GM12891 (cell line): Measurements from ENCODE around the gene CYSRT1.

Source experiments
- DNase-seq: peaks from one replicate; pipeline ENCODE4 v3.0.0; 2011; ENCODE audit warnings: low spot score; ENCODE audit not compliant: insufficient read length
- FAIRE-seq: peaks from 2 replicates; lab custom pipeline; 2011; peaks lifted over from hg19 to GRCh38; lab: Jason Lieb, UNC
- PAX5 ChIP-seq: IDR thresholded peaks from 2 replicates; pipeline ENCODE4 v1.6.1; 2011; ENCODE audit warnings: low read length, moderate library complexity, mild to moderate bottlenecking; ENCODE audit not compliant: insufficient read depth, severe bottlenecking
- POLR2A ChIP-seq: IDR thresholded peaks from 2 replicates; pipeline ENCODE4 v1.6.1; 2011; ENCODE audit warnings: low read depth, low read length, control low read depth
- POLR2AphosphoS5 ChIP-seq: IDR thresholded peaks from 2 replicates; pipeline ENCODE4 v1.6.1; 2011; ENCODE audit warnings: low read depth, low read length, control low read depth
- POU2F2 ChIP-seq: IDR thresholded peaks from 2 replicates; pipeline ENCODE4 v1.6.1; 2011; ENCODE audit warnings: low read depth, mild to moderate bottlenecking, control low read depth, low read length, moderate library complexity
- SPI1 ChIP-seq: IDR thresholded peaks from 2 replicates; pipeline ENCODE4 v1.6.1; 2011; ENCODE audit warnings: low read depth, low read length, control low read depth
- TAF1 ChIP-seq: IDR thresholded peaks from 2 replicates; pipeline ENCODE4 v1.6.1; 2011; ENCODE audit warnings: low read depth, low read length, control low read depth

Gene CYSRT1

GRCh38 chr9:137229903-137230704, 5.1 kb downstream of the CYSRT1 start:
- TF ChIP-seq POLR2A (no peak), TAF1 (no peak), SPI1 (no peak), POLR2AphosphoS5 (no peak), POU2F2 (no peak), PAX5 (no peak)
- DNase-seq (no peak), FAIRE-seq (no peak)

GRCh38 chr9:137230705-137231371, 5.9 kb downstream of the CYSRT1 start, which contains the start of gene SLC34A3:
Gene SLC34A3 (plus strand): TSS chr9:137230901. CDS start chr9:137231703, 802 bp downstream.
- TF ChIP-seq PAX5 = no peak
- no peak for TF ChIP-seq POLR2AphosphoS5
- FAIRE-seq (no peak), DNase-seq (no peak)

- TF ChIP-seq POLR2A (no peak), SPI1 (no peak), TAF1 (no peak), POU2F2 (no peak), PAX5 (no peak), POLR2AphosphoS5 (no peak)
- FAIRE-seq = no peak
- no peak for DNase-seq
Observed at GRCh38 chr9:137231372-137232039, 6.5 kb downstream of the CYSRT1 start.

GRCh38 chr9:137232101-137232500, 7.1 kb downstream of the CYSRT1 start:
- no peak for FAIRE-seq
- TF ChIP-seq PAX5 (no peak), SPI1 (no peak), POU2F2 (no peak), POLR2AphosphoS5 (no peak), TAF1 (no peak), POLR2A (no peak)
- DNase-seq = no peak

GRCh38 chr9:137232510-137232909, 7.5 kb downstream of the CYSRT1 start:
- TF ChIP-seq POU2F2 = no peak
- no peak for TF ChIP-seq PAX5
- TF ChIP-seq SPI1 = no peak
- no peak for TF ChIP-seq POLR2A
- no peak for TF ChIP-seq POLR2AphosphoS5
- TF ChIP-seq TAF1 = no peak
- FAIRE-seq = no peak
- no peak for DNase-seq

DNA sequence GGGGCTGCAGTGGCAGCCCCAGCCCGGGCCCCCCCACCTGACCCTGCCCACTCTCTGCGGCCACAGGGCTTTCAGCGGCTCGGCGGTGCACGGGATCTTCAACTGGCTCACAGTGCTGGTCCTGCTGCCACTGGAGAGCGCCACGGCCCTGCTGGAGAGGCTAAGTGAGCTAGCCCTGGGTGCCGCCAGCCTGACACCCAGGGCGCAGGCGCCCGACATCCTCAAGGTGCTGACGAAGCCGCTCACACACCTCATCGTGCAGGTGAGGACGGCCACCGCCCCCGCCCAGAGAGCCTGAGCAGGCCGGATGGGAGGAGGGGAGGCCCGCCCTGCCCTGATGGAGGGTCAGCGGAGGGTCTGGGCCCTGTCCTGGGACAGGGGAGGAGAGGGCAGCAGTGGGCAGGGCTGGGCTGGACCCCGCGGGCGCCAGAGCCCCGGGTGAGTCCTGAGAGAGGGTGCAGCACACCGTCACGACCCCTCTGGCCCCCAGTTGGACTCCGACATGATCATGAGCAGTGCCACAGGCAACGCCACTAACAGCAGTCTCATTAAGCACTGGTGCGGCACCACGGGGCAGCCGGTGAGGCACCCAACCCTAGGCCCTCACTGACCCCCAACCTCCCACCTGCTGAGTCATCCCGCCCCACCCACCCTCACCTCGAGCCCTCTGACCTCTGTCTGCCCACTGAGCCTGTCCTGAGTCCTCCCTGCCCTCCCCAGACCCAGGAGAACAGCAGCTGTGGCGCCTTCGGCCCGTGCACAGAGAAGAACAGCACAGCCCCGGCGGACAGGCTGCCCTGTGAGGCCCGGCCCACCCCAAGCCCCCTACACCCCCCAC, 8.4 kb downstream of the CYSRT1 start:
- DNase-seq = no peak
- TF ChIP-seq SPI1 (no peak), POU2F2 (no peak), PAX5 (no peak), TAF1 (no peak), POLR2A (no peak), POLR2AphosphoS5 (no peak)
- FAIRE-seq = no peak

- FAIRE-seq (no peak), DNase-seq (no peak)
- TF ChIP-seq POLR2AphosphoS5 (no peak), POU2F2 (no peak), POLR2A (no peak), TAF1 (no peak), PAX5 (no peak), SPI1 (no peak)
Observed at GRCh38 chr9:137234055-137234697, 9.2 kb downstream of the CYSRT1 start.

- TF ChIP-seq TAF1 (no peak), POLR2AphosphoS5 (no peak), SPI1 (0 out of 2 replicates have a peak, but pooled peaks have one; percentile 18), PAX5 (no peak), POLR2A (no peak), POU2F2 (no peak)
- no peak for DNase-seq
- FAIRE-seq = no peak
Observed at GRCh38 chr9:137234758-137235423, 9.9 kb downstream of the CYSRT1 start.
